Kidney glomerular epithelial cell (primary cell): ENCODE data around the gene SPATA13.

ENCODE experiments used
- DNase-seq: peaks from one replicate; lab custom pipeline; 2025; lab: John Stamatoyannopoulos, UW

SPATA13 gene

DNA sequence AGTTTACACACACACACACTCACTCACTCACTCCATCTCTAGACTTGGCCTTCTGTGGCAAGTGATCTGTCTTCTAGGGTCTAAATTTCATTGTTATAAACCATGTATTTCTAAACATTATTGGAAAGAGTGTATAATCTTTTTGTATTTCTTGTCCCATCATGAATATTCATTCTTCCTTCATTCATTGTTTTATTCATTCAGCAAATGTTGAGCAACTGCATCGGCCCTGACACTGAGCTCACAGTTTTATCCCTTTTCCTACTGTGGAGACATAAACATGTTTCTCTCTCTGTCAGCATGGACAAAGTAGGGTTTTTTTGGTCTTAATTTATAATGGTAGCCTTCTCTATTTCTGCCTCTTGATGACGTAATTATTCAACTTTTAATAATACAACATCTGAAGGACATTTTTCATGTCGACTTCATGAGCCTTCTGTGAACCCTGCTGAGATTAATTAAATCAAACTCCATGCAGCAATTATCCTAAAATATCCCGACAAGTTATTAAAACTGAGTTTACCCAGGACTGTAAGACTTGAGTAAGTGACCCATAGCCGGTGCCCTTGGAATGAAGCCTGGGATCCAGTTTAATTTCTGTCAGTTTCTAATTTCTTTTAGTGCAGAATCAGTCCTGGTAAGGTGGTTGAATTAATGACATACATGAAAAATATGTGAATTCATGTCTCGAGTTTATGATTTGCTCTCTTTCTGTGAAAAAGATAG lies 7.3 kb downstream of the SPATA13 start:
- DNase-seq: no peak

DNA sequence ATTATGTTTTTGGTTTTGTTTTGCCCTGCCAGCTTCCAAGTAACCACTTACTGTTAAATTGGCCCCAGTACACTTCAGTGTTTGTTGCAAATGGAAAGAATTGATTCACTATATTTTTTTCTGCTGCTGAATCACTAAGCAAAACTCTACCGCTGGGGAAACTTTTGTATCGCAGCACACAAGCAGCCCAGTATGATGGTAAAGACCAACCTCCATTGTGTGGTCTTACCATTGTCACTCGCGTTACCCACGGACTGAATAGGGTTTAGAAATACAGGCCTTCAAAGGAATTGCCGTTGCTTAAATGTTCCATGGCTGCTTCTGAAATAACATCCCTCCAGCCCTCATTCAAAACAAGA lies 7.9 kb downstream of the SPATA13 start:
- no peak for DNase-seq

DNA sequence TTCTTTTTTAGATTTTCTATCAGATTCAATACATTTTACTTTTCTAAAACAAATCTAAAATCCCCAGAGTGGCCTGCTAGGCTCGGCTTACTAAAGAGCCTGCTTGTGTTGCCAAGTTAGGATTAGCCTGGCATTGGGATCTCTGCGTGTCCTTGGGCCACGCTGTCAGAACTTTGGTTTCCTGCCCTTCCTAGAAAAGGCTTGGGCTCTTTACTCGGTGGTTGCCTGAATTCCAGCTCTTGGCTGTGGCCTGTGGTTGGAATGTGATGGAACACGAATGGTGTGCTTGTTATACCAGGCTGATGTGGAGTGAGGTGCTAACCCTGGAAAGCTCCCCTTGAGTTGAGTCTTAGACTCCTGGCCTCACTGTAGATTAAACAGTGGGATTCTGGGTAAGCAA lies 8.5 kb downstream of the SPATA13 start:
- DNase-seq: no peak

DNA sequence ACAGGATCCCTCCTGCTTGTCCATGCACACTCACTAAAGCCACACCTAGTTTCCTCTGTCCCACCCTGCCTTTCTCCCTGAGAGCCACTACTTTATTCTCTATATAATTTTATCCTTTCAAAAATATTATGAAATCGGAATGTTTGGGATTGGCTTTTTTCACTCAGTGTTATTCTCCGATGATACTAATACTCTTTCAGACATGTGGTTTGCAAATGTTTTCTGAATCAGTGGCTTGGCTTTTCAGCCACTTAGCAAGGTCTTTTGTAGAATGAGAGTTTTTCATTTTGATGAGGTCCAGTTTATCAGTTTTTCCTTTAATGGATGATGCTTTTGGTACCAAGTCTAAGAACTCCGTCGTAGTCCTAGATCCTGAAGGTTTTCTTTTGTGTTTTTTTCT lies 11.6 kb downstream of the SPATA13 start:
- DNase-seq: no peak

DNA sequence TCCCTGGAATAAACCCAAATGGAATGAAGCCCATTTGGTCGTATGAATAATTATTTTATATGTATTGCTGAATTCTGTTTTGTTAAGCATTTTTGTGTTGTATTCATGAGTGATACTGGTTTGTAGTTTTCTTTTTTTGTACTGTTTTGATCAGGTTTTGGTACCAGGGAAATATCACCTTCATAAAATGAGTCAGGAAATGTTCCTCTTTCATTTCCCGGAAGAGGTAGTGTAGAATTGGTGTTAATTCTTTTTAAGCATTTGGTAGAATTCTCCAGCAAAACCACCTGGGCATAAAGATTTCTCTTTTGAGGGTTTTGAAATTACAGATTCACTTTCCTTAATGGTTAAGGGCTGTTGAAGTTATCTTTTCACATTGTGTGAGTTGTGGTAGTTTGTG lies 13.3 kb downstream of the SPATA13 start:
- no peak for DNase-seq

DNA sequence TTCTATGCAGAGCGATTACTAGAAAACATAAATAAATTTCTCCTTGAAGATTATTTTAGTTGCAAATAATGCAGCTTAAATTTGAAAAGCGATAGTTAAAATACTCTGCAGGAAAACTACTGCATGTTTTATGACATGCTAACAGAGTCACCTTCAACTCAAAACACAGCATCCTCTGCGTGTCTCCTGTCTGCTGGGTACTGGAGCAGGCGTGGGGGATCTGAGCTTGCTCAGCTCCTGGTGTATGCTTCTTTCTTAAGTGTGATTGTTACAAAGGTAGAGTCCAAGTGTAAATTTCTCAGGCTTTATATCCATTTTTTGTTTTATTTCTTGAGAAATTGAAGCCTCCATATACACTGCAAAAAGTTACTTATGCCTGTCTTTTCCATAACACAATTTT lies 15.3 kb downstream of the SPATA13 start:
- DNase-seq: no peak

DNA sequence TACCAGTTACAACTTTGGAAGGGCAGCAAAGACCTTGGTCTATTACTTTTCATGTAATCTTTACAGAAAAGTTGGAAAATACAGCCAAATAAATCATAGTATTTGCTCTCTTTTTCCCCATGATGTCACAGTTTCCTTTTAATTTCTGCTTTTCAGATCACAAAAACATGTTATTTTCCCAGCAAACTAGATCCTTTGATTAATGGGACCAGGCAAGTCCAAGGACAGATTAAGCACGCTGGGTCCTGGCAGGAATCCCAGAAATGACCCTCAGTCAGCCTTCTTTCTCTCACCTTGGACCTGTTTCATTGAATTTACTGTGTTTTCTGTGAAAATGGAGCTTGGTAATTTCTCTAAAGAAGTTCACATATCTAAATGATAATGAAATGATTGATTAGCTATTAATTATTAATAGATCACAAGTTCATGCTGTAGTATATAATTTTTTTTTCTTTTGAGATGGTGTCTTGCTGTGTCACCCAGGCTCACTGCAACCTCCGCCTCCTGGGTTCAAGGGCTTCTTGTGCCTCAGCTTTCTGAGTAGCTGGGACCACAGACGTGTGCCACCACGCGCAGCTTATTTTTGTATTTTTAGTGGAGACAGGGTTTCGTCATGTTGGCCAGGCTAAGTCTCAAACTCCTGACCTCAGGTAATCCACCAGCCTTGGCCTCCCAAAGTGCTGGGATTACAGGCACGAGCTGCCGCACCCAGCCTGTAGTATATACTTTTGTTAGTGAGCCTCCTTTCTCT lies 16.0 kb downstream of the SPATA13 start:
- DNase-seq: no peak

DNA sequence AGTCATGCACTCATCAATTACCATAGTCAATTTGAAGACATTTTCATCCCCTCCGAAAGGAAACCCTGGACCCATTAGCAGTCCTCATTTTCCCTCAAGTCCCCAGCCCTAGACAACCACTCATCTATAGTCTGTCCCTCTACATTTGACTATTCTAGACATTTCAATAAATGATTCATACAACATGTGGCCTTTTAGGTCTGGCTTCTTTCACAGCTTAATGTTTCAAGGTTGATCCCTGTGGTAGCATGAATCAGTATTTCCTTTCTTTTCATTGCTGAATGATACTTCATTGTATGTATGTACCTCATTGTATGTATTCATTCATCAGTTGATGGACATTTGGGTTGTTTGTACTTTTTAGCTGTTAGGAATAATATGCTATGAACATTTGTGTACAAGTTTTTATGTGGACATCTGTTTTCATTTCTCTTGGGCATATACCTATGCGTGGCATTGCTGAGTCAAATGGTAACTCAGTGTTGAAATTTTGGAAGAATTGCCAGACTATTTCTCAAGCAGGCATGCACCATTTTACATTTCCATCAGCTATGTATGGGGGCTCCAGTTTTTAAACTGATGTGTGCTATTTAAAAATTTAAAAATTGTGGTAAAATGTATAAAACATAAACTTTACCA lies 18.4 kb downstream of the SPATA13 start:
- no peak for DNase-seq

DNA sequence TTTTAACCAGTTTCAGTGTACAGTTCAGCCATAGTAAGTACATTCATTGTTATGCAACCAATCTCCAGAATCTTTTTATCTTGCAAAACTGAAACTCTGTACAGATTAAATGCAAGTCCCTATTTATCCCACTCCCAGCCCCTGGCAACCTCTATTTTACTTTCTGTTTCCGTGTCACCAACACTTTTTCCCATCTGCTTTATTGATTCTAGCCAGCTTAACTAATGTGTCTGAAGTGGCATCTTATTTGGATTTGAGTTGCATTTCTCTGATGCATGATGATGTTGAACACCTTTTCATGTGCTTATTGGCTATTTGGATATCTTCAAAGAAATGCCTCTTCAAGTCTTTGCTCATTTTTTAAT lies 18.9 kb downstream of the SPATA13 start:
- DNase-seq: no peak

DNA sequence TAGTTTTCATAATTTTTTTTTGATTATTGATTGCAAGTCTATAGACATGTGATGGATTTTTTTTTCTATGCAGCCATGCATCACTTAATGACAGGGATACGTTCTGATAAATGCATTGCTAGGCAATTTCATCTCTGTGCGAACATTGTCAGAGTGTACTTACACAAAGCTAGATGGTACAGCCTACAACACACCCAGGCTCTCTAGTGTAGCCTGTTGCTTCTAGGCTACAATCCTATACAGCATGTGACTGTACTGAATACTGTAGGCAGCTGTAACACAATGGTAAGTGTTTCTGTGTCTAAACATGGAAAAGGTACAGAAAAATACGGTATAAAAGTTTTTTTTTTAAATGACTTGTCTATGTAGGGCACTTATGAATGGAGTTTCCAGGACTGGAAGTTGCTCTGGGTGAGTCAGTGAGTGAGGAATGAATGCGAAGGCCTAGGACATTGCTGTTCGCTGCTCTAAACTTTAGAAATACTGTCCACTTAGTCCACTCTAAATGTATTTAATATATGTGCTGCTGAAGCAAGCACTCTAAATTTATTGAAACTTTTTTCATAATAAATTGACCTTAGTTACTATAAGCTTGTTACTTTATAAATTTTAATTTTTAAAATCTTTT lies 20.3 kb downstream of the SPATA13 start:
- DNase-seq: no peak

DNA sequence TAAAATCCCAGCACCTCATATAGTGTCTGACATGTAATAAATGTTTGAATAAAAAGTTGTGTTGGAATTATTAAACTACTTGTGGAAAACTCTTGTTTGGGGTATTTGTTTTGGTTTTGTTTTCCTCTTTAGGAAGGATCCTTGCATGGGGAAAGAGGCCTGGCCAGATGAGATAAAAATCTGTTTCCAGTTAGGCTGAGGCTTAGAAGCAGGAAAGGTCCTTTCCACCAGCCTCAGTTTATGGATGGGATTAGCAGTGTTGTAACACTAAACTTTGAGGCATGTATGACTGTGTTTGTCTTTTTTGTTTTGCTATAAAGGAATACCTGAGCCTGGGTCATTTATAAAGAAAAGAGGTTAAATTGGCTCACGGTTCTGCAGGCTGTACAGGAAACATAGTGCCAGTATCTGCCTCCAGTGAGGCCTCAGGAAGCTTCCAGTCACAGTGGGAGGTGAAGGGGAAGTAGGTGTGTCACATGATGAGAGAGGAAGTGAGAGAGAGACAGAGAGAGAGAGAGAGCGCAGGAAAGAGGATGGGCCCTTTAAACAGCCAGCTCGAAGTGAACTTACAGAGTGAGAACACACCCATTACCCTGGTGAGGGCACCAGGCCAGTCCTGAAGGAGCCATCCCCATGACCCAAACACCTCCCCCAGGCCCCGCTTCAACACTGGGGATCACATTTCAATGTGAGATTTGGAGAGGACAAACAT lies 21.6 kb downstream of the SPATA13 start:
- no peak for DNase-seq

DNA sequence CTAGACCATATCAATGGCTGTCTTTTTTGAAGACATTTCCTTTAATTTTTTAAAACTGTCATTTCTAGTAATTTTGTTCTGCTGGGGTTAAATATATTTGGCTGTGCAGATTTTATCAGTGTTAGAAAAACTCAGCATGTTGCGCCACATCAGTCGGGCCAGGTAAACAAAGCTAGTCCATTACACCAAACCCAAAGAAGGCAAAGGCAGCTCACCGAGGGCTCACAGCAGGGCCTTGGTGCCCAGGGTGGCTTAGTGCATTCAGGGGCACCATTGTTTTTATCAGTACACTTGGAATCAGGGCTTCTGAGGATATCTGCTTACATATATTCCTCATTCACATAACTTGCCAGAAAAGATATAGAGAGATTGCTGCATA lies 22.2 kb downstream of the SPATA13 start:
- no peak for DNase-seq

DNA sequence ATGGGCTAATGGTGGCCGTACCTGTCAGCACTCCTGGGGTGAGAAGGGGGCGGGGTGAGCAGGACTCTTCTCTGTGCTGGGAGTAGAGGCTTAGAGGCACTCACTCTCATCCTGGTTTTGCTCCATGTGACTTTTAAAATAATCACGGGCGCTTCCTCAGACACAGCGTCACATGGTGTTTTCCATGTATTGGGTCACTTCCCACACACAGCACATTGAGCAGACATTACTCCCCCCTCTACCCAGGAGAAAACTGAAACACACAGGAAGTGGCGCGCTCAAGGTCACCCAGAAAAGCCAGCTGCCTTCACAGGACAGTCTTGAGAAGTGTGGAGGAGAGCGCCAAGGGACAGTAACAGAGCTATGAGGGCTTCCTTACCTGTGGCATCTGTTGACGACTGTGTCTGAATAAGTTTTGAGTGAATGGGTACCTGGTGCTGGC lies 23.2 kb downstream of the SPATA13 start:
- peak; percentile 57 for DNase-seq

DNA sequence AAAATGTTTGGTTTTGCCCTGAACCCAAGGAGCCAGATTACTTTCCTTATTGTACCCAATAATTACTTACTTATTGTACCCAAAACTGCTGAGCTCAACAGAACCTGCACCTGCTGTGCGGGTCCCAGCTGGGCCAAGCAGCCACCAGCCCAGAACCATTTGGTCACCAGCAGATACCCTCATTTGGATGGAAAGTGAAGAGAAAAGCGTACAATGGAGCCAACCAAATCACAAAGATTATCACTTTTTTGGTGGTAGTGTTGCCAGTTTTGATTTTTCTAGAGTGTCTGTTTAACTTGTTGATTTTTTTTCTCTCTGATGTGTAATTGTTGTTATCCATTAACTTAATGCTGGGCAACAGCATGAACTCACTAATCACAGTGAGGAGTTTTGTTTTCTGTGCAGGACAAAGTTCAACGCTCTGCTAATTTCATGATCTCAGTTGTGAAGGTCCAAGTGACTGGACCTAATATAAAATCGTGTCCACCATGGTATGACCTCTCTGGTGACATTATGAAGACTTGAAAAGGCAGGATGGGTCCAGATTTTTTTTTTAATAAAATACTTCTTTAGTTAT lies 23.8 kb downstream of the SPATA13 start:
- DNase-seq: peak; percentile 73

DNA sequence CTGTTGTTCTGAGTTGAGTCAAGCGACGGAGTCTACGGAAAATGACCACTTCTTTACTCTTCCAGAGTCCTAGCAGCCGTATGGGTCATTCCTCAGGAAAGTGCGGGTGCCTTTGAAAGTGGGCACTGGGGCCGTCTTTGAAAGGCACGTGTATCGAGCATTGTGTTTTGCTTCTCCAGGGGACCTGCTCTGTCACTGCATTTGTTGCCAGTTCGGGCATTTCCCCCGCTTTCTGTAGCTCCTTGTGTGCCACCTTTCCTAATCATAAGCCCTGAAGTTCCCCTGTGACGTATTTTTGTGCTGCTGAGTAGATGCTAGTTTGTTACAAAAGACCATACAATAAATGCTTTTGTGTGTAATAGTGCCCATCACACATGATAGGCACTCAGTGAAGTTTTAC lies 24.4 kb downstream of the SPATA13 start:
- no peak for DNase-seq

DNA sequence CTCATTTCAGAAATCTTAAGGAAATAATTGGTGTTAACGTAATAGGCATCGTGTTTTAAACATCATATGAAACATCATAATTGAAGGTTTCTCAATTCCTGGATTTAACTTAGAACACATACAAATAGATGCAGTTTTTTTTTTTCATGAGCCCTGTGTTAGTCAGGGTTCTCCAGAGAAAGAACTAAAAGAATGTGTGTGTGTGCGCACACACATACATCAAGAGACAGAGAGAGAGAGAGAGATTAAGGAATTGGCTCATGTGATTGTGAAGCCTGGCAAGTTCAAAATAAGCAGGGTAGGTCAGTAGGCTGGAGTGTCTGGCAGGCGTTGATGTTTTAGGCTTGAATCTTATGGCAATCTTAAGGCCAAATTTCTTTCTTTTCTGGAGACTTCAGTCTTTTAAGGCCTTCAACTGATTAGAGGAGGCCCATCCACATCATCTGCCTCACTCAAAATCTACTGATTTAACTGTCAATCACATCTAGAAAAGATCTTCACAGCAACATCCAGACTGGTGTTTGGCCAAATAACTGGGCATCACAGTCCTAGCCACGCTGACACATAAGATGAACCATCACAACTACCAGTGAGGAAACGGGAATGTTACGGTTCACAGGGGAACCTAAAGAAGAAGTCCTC lies 25.2 kb downstream of the SPATA13 start:
- no peak for DNase-seq

DNA sequence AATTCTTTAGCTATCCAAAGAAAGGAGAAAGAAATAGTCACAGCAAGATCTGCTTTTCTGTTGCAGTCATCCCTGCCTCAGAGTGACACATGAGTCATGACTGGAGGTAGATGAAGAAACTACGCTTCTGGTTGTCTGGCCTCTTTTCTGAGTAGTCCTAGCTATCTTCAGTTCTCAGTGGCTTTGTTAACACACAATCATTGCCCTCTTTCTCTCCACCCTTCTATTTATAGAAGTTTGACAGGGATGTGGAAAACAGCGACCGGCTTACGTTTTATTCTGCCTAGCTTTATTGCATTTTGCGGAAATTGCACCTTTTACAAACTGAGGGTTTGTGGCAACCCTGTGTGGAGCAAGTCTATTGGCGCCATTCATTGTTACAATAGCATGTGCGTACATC lies 26.7 kb downstream of the SPATA13 start:
- DNase-seq: no peak

DNA sequence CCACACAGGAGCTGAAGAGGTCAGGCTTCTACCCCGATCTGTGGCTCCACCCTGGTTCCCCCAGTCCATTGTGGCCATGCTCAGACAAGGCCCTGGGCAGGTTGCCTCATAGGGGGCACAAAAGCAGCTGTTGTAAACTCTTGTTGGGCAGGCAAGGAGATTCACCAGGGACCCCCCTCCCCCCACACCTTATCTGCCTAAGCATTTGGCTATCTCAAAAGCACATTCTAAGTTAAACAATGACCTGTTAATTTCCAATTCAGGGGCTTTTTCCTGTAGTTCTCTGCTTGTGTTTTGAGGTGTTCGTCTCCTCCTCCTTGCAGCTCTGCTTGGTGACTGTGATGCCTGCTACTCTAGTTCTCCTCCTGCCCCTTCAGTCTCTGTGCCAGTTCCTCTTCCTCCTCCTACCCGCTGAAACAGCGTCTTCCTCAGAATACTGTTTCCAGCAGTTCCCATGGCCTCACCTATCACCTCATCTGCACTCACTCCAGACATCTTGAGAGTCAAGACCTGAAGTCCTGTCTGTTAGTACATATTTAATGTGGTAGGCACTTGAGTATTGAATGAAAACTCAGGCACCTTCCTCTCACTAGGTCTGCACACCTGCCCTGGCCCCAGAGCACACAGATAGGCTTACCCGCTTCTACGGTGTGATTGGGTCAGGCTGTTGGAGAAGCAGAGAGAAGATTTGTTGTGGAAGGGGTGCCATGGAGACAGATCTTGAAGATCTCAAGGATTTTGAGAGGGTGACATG lies 31.7 kb downstream of the SPATA13 start:
- no peak for DNase-seq

DNA sequence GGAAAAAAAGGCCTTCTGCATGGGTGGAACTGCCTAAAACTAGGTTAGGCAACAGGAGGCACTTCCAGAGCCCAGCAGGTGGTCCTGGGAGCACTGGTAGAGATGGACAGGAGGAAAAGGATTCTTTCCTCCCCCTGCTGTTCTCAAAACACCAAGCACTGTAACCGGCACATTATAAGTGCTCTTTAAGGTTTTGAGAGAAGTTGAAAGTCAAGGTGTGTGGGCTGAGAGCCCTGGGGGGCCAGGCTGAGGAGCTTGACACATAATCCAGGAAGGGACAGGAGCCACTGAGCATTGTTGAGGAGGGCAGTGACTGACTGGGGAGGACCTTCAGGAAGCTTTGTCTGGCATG lies 32.3 kb downstream of the SPATA13 start:
- no peak for DNase-seq

DNA sequence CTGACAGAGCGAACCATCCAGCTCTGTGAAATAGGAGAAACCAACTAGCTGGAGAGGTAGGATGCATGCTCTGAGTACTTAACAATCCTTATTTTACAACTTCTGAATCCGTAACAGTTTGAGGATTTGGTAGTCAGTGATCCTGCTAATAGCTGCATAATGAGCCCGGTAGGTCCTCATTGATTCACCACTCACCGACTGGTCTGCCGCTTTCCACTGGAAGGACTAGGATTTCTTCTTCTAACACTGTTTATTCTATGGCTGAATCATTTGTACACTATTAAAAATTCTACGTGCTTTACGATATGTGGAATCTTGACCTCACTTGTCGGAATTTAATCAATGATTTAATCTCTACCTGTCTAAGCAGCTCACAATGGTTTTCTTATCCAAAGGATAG lies 33.9 kb downstream of the SPATA13 start:
- no peak for DNase-seq

DNA sequence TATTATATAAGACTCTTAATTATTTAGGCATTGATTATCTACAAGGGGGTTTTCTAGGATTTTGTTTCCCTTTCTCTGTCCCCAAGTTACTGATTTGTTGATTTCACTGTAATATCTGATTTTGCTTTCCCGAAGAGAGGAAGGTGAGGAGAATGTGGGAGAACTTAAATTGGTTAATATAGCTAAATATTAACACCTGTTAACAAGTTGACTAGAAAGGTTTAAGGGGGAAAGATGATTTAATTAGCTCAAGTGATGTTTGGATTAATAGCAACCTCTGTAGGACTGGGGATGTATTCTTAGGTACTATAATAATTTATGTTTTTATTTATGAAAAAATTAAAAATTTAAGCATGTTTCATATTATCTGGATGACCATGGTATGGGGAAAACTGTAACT lies 35.1 kb downstream of the SPATA13 start:
- no peak for DNase-seq
